Endometrial microvascular endothelial cells (primary cell): ENCODE measurements around the gene CCDC85B. TPM values are rescaled to one million over a fixed set of nuclear protein-coding genes. Genes with fewer than 3 reads are reported as not detected.
"Not testable (repeated sequence)": the region's sequence is repeated elsewhere in the genome, so short reads cannot be mapped to it uniquely, and the experiment has no call there.

ENCODE experiments used
- in situ Hi-C: cut with HindIII; loops from 2 replicates; pipeline ENCODE4 v1.10.0; 2017; ENCODE audit warnings: low sequenced_read_pairs, low pct_unique_long_range_greater_than_20kb; ENCODE audit errors: inconsistent ontology term
- total RNA-seq: library from RNA; depleted of rRNA; stranded (reverse); fragments of >200 nt; gene quantifications from one replicate; pipeline ENCODE4 v1.2.3, GENCODE V29; 2015; ENCODE audit errors: inconsistent ontology term

The CCDC85B gene
- total RNA-seq, result 133 TPM

DNA sequence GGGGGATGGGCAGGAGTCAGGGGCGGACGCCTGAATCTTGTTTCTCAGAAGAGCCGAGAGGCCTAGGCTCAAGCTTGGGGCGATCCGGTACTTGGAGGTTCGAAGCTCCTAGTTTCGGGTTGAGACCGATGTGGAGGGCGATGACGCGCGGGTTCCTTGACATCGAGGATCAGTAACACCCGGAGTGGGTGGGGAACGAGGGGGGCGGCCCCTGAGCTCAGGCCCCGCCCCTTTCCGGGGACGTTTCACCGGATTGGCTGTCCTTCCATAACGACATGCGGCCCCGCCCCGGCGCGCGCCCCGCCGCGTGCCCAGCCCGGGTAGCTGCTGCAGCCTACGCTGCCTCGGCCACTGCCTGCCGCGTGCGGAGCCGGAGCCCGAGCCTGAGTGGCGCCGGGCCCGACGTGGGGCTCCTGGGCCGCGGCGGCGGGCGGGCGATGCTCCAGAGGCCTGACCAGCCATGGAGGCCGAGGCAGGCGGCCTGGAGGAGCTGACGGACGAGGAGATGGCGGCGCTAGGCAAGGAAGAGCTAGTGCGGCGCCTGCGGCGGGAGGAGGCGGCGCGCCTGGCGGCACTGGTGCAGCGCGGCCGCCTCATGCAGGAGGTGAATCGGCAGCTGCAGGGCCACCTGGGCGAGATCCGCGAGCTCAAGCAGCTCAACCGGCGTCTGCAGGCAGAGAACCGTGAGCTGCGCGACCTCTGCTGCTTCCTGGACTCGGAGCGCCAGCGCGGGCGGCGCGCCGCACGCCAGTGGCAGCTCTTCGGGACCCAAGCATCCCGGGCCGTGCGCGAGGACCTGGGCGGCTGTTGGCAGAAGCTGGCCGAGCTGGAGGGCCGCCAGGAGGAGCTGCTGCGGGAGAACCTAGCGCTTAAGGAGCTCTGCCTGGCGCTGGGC, at the start of gene CCDC85B:
CCDC85B (plus strand) TSS at position 350 of the 895 bp plus-strand sequence; CDS start at position 461, 111 bp downstream.
- in situ Hi-C loops, result no loop called here

DNA sequence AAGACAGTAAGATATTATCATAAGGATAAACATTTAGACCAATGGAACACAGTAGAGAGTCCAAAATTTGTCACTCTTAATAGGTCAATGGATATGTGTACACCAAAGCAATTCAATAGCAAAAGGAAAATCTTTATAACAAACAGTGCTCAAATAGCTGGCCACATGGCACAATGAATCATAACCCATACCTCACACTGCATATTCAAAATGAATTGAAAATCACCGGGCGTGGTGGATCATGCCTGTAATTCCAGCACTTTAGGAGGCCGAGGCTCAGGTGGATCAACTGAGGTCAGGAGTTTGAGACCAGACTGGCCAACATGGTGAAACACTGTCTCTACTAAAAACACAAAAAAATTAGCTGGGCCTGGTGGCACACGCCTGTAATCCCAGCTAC, 48.3 kb upstream of the CCDC85B start:
- in situ Hi-C loops, result no loop called here

DNA sequence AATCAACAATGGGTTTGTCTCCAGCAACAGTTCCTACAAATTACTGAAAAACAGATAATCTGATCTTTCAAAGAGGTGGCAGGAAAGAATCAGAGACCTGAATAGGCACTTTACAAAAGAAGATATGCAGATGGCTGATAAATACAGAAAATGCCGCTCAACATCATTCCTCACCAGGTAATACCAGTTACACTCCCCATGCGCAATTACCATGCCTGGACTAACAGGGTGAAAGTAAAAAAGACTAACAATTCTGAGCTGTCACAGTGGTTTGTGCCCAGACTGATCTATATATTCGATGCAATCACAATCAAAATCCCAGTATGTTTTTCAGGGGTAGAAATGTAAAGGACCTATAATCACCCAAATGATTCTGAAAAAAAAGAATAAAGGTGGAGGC, 46.7 kb upstream of the CCDC85B start:
- in situ Hi-C loops, result no loop called here

DNA sequence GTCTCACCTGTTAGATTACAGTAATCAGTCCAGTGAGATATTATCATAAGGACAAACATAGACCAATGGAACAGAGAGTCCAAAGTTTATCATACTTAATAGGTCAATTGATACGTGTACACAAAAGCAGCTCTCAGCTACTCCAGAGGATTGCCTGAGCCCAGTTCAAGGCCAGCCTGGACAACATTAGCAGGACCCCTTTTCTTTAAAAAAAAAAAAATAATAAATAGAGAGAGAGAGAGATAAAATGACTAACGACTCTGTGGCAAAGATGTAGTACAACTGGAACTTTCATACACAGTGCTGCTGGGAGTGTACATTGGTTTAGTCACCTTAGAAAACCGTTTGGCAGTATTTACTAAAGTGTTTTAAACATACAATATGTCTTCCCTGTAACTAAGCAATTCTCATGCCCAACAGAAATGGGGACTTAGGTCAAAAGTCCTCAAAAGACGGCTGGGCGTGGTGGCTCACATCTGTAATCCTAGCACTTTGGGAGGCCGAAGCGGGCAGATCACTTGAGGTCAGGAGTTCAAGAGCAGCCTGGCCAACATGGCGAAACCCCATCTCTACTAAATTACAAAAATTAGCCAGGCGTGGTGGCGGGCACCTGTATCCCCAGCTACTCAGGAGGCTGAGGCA, 46.1 kb upstream of the CCDC85B start:
- in situ Hi-C loops, result no loop called here

DNA sequence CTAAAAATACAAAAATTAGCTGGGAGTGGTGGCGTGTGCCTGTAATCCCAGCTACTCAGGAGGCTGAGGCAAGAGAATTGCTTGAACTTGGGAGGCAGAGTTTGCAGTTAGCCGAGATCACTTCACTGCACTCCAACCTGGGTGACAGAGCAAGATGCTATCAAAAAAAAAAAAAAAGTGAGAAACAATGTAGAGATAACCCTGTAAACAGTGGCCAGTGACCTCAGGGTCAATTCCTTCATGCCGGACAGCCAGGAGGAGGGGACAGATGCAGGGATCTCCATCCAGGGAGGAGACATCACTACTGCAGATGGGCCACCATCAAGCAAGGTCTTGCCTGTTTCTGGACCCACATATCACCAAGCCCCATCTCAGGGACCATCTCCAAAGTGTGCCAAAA, 42.7 kb upstream of the CCDC85B start:
- in situ Hi-C loops, result no loop called here

DNA sequence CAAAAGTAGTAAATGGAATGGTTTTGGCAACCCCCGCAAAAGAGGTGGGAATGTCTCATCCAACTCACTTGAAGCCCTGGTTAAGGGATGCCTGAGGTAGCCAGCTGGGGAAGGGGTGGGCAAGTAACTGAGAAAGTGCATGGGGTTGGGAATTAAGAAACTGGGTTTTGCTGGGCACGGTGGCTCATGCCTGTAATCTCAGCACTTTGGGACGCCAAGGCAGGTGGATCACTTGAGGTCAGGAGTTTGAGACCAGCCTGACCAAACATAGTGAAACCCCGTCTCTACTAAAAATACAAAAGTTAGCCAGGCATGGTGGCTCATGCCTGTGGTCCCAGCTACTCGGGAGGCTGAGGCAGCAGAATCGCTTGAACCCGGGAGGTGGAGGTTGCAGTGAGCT, 41.8 kb upstream of the CCDC85B start:
- in situ Hi-C loops, result not testable (repeated sequence)

DNA sequence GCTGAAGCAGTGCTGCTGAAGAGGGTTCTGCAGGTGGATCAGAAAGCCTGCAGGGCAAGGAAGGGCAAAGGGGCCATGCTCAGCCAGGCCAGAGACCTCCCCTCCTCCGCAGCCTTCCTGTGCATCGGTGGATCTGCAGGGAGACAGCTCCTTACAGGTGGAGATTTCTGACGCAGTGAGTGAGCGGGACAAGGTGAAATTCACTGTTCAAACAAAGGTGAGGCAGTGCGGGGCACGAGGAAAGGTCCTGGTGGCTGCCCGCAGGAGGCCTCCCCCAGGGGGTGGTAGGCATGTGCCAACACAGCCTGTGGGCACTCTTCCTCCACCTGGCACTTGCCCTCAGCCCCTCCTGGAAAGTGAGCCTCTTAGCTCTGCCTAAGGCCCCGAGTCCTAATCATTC, 41.1 kb upstream of the CCDC85B start:
- in situ Hi-C loops, result no loop called here

DNA sequence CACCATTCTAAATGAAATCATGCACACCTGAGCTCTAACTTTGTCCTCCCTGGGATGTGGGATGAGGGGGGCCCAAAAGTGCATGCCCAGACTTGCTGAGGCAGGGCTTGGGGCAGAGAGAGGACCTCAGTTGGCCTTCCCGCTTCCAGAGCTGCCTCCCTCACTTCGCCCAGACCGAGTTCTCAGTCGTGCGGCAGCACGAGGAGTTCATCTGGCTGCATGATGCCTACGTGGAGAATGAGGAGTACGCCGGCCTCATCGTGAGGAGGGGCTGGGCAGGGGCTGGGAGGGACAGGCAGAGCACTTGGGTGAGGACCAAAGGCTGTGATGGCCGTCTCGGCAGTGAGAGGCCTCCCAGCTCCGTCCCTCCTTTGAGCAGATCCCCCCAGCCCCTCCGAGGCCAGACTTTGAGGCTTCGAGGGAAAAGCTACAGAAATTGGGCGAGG, 40.7 kb upstream of the CCDC85B start:
- in situ Hi-C loops, result no loop called here

DNA sequence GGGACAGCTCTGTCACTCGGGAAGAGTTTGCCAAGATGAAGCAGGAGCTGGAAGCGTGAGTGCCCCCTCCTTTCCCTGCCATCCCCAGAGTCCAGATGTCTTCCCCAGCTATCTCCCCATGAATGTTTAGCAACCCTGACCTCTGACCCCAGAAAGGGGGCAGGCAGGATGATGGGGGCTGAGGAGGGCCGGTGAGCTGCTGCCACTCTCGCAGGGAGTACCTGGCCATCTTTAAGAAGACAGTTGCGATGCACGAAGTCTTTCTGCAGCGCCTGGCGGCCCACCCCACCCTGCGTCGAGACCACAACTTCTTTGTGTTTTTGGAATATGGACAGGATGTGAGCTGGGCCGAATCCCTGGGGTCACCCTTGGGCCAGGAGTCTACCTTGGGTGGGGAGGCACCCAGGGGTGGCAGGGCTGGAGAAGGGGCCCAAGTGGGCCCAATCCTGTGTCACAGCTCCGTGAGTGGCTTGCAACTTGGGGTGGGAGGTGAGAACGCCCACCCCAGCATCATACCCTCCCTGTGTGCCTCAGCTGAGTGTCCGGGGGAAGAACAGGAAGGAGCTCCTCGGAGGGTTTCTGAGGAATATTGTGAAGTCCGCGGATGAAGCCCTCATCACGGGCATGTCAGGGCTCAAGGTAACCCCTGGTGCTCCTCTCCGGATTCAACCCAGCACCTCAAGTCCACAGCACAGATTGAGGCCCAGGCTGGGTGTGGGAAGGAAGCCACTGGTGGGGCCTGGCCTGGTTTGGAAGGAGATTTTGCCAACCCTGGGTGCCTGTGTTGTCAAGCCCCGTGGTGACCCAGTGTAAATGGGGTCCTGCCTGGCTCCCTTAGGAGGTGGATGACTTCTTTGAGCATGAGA, 40.0 kb upstream of the CCDC85B start:
- in situ Hi-C loops, result no loop called here

DNA sequence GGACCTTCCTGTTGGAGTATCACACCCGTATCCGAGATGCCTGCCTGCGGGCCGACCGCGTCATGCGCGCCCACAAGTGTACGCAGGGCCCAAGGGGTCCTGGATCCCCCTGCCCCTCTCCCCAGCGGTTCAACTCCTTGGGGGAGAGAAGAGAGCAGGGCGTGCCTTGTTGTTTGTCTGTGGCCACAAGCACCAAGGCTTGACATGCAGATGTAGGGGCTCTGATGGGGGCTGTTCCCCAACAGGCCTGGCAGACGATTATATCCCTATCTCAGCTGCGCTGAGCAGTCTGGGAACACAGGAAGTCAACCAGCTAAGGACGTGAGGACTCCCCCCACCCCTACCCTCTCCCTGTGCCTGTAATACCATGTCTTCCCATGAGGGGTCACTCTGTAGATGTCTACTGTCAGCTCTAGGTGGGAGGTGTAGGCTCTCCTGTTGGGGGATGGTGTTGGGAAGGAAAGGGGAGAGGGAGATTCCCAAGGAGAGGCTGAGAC, 39.3 kb upstream of the CCDC85B start:
- in situ Hi-C loops, result no loop called here

DNA sequence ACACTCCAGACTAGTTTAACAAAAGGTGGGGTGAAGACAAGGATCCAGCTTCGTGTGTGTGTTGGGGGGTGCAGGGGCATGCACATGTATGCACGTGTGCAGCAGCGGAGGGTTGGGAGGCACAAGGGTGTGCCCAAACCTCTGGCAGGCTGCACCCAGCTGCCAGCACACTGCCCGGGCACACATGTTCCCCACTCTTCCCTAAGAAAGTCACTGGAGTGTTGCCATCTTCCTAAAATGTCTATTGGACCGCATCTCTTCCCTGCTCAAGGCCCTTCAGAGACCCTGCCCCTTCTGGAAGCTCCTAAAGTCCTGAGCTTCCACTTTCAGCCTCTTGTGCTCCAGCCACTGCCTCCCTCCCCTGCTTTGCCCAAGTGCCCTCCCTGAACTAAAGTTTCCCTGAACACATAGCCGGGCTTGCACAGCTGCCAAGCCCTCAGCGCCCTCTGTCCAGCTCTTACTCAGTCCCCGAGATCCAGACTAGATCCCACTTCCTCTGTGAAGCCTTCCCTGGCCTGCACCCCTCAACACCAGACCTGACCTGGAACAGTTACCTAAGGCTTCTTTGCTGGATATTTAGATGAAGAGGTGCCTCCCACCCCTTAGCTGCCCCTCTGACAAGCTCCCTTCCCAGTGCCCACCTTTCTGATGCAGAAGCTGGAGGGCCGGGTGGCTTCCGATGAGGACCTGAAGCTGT, 38.5 kb upstream of the CCDC85B start:
- in situ Hi-C loops, result no loop called here

DNA sequence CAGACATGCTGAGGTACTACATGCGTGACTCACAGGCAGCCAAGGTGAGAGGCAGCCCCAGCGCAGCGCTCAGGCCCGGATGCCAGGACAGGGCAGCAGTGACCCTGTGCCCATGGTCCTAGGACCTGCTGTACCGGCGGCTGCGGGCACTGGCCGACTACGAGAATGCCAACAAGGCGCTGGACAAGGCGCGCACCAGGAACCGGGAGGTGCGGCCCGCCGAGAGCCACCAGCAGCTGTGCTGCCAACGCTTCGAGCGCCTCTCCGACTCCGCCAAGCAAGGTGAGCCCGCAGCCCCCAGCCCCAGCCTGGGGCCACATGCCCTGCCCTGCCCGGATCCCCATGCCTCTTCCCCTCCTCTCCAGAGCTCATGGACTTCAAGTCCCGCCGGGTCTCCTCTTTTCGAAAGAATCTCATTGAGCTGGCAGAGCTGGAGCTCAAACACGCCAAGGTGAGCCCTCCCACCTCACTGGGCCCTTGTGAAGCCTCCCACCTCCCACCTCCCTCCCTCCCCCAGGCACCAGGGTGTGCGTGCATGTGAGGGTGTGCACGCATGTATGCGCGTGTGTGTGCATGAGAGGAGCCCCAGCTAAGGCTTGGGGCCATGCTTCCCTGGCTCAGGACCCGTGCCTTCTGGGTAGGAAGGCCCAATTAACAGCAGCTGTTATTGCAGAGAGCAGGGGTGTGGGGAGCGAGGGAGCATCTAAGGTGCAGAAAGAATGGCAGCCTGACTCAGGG, 37.8 kb upstream of the CCDC85B start:
- in situ Hi-C loops, result no loop called here

DNA sequence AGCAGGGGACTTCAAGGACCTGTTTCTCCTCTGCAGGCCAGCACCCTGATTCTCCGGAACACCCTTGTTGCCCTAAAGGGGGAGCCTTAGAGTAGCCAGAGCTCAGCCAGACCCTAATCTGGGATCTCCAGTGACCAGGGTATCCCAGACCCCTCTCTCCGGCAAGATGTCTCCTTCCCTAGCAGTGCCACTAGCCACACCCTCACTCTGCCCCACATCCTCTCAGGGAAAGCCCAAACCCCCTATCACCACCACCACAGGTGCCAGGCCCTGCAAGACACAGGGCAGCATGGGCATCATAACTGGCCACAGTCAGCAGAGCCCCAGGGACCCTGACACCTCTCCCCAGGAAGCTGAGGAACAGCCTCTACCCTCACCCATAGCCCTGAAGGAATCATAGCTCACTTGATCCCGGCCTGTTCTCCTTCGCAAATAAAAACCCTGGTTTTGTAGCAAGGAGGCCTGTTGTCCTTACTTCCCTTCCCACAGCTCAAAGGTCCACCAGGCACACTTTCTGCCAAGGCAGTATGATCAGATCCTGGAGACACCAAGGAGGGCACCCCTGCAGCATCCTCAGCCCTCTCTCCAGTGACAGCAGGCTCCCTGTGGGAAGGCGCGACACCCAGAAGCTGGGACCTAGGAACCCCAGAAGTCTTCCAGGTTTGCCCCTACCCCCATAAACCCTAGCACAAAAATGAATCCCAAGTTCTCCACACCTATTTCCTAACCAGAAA, 37.1 kb upstream of the CCDC85B start:
- in situ Hi-C loops, result no loop called here

DNA sequence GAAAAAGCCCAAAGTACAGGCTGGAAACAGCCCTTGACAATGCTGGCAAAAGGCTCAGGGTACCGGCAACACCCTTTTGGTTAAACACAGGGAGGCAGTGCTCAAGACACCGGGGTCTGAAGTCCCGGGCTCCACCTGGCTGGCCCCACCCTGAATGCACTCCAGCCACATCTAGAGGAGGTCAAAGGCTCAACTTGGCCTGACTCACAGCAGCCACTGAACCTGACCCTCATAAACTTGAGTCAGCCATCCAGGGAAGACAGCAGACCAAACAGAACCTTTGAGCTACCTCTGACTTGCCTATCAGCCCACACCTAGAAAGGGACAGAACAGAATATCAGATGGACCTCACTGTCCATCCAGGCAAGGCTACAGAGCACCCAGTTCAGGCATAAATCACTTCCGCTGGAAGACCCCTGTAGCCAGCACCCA, 36.3 kb upstream of the CCDC85B start:
- in situ Hi-C loops, result no loop called here

DNA sequence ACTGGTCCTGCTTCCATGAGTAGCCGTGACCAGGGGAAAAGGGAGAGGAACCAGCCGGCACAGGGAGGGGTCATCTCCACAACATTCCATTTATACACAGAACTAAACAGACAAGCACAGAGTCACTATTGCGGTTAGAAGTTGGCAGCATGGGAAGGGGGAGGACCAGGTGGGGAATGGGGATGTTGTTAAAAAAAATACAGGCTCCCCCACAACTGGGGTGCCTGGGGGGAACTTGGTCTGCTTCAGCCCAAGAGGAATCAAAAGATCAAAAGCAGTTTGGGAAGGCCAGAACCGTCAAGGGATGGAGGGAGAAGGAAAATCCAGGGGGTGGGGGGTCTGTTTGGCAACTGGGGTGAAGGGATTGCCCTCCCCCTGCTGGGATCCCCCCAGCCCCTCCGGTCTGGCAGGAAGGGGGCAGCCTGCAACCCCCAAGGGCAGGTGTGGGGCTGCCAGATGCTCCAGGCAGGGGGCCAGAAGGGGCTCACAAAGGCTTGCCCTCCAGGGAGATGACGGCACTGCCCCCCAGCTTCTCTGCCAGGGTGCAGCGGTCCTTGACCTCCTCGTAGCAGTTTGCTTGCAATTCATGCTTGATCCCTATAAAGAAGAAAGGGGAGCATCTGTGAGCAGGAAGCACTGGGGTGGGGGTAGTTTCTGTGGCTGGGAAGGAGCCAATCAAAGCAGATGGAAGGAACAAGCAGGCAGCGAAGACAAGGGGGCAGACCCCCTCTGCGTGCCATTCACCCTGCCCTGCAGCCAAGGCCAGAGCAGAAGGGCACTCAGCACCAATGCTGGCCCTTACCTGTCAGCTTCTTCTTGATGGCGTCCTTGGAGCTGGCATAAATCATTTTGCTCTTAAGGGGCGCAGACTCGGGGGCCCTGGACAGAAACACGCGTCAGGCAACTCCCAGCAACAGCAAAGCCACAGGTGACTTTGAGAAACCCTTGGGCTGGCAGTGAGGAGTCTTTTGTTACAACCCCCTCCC, 35.3 kb upstream of the CCDC85B start:
- in situ Hi-C loops, result no loop called here

DNA sequence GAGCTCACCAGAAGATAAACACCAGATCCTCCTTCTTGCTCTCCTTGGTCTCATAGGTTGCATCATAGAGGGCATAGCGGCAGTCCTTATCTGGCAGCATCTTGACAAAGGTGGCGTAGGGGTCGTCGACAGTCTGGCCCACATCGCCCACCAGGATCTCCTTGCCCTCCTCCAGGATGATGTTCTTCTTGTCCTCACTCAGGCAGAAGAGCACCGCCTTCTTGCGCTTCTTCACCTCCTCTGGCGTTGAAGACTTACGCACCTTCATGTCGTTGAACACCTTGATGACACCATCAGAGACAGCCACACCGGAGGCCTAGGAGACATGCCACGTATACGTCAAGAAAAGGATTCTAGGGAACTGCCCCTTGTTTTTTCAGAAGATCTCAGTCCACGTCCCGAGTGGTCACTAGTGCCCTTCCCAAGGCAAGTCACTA, 34.5 kb upstream of the CCDC85B start:
- in situ Hi-C loops, result no loop called here
